Stimulated activated CD4-positive, alpha-beta T cell treated with anti-CD3 and anti-CD28 coated beads, Interleukin-2, amount 100 ng/mL, for 4 hours (primary cell): ENCODE results near the gene C5orf15.

Experiments
- DNase-seq: peaks from one replicate; pipeline ENCODE4 v3.0.0-alpha.2; 2020; ENCODE audit warnings: low read depth

Gene C5orf15

DNA sequence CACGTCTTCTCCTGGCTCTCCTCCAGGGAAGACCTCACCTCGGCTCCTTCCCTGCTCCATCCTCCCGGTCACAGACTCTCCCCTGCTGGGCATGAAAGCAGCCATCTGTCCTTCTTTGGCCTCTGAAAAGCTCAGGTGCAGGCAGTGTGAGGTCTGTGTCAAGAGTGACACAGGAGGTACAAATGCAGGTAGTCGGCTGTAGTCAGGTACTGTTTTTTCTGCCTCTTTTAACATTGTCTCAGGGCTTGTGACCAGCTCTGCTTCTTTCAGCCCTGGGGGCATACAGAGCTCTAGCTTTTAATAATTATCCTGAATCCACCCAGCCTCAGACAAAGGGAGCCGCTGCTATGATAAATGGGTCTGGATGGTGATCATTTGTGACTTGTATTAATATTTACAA, 46.4 kb downstream of the C5orf15 start:
- DNase-seq: no peak

DNA sequence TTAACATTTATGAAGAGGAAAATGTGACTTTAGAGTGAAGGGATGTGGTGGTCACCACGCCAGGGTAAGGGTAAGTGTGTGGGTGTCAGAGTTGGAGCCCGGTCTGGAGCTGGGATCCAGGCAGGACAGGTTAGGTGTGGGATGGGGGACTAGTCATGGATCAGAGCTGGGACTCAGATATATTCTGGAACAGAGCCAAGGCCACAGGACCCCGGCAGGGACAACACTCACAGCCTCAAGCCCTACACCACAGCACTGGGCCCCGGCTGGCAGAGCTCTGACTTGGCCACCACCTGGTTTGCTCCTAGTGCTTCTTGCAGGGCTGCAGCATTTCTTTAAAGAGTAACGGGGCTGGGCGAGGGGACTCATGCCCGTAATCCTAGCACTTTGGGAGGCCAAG, 47.4 kb downstream of the C5orf15 start:
- no peak for DNase-seq

DNA sequence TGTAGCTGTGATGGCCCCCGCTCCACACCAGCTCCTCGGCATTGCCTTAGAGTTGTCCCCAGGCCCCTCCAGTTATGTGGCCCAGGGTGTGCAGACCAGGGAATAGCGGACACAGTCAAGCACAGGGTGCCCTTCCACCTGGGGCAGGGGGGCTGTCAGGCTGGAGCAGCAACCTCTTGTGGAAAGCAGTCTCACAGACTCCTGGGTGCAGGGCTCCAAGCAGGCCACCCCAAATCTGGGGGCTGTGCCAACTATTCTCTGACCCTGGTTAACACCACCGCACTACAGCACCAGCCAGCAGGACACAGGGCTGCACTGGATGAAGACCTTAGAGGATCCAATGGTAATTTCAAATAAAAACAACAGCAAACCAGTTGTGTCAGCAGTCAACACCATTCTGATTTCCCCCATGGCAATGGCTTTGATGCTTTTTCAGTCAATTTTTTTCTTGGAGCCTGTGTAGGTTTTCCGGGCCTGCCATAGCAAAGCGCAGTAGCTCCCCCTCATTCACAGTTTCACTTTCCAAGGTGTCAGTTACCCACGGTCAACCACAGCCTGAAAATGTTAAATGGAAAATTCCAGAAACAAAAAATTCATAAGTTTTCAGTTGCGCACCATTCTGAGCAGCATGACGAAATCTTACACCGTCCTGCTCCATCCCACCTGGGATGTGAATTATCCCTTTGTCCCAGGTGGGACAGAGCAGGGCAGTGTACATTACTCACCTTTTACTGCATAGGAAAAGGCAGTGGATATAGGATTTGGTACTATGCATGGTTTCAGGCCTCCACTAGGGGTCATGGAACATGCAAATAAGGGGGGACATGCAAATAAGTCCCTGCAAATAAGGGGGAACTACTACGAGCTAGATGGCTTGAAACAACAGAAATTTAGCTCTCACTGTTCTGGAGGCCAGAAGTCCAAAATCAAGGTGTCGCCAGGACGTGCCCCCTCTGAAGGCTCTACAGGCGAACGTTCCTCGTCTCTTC, 49.0 kb downstream of the C5orf15 start:
- DNase-seq: no peak

DNA sequence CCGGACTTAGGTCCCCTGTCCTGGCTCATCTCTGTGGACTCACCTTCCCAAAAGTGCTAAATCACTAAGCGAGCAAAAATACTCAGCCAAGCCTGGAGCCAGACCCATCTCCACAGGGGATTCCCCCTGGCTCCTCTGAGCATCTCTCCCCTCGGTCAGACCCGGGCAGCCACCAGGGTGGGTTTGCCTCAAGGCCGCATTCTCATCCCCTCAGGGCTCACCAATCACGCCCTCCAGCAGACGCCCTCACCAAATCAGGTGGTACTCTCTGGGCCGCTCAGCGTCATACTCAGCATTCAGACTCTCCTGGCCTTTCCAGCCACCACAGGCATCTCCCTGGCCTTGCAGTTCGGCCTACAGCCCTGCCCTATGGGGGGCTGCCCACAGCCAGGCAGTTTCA, 49.7 kb downstream of the C5orf15 start:
- DNase-seq: no peak

DNA sequence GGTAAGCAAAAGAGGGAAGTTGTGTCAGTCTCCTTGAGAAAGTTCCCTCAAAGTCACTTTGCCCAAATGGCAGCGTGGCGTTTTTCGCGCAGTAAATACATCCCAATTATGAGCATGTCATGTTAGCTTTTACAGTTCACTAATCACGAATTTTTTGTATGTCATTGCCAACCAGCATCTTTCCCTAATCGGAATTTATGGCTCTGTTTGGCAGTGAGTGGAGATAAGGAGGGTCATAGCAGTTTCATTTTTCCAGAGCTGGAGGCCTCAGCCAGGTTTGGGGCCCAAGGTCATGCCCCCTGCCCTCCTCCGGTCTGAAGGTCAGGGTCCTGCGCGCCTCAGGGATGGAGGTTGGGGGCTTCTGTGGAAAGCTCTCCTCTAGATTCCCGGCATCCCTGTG, 50.1 kb downstream of the C5orf15 start:
- DNase-seq: no peak

DNA sequence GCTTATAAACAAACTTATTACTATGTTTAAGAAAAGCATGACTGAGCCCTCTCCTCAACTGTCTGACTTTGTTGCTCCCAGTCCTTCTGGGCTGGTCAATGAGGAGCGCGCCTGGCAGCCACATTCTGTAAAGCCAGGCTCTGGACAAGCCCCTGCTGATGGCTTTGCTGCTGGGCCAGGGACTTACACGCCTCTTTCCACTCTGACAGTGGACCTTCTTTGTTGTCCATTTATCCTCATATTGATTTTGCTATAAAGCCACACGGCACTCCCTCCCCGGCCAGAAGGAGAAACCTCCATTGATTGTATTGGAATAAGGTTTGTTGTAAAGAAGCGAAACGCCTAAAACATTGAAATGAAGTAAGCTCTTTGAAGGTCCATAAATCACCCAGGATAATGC, 50.6 kb downstream of the C5orf15 start:
- DNase-seq: no peak

DNA sequence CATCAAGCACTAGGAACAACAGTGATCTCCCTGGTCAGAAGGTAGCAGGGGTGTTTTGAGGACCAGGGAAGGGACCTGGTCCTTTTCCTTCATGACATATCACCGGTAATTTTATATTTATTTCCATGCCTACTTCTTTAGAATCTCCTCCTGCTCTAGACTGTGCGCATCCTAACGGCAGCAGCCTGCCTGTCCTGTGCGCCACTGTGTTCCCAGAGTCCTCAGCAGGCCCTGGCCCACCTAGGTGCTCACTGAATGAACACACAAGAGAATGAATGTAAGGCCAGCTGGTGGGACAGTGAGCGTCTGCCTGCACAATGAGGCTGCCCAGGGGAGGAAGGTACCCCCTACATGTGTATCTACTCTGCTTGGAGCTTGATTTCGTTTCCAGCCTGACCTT, 51.5 kb downstream of the C5orf15 start:
- no peak for DNase-seq

DNA sequence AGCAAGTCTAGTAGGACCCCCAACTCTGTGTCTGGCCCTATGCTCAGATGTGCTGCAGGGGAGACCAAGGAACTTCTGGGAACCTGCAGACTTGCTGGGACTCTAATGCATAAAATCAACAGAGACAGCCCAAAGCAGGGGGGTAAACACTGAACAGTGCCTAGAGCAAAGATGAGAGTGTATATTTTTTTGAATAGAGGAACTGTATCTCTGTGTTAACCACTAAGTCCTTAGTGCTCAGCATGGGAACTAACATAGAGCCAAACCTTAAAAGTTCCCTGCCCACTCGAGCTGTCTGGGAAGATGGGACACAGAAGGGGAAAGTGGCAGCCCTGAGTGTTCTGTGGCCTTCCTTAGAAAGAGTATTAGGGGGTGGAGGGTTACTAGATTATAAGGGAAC, 51.9 kb downstream of the C5orf15 start:
- DNase-seq: no peak

DNA sequence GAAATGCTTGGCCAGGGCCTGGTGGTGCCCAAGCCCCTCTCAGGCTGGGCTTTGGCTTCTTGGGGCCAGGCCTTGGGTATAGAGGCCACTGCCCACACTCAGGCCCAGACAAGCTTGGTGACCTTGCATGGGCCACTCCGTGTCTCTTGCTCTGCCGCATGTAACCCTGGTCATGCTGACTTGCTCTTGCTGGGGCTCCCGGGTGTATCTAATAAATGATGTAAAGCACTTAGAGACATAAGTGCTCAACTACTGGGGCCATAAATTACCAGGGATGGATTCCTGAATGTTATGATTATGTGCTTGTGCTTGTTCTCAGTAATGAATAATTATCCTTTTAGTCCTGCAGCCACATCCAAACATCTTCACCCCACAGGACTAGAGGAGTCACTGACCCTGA, 54.0 kb downstream of the C5orf15 start:
- no peak for DNase-seq

DNA sequence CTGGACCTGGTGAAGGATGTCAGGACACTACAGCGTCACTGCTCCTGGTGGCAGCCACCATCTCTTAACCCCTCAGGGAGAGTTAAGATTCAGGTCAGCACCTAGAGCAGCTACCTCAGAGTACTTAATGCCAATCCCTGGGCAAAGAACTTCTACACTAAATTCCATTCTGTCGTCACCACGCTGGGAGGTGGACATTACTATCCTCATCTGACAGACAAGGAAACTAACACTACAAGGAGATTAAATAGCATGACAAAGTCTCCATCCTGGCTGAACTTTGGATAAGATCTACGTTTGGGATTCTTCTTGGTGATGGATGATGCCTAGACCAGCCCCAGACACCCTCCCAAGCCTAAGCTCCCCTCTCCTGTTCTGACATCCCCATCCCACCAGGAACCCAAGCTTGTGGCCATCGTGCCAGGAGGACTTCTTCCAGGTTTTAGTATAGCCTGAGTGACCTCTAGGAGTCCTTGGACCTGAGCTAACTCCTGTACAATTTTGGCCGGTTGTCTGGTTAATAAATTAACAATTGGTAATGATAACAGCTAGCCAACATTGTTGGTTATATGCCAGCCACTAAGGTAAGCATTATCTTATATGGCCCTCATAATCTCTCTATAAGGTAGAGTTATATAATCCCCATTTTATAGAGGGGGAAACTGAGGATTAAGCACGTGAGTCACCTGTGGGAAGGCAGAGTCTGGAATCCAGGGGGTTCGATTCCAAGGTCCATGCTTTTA, 54.8 kb downstream of the C5orf15 start:
- no peak for DNase-seq

DNA sequence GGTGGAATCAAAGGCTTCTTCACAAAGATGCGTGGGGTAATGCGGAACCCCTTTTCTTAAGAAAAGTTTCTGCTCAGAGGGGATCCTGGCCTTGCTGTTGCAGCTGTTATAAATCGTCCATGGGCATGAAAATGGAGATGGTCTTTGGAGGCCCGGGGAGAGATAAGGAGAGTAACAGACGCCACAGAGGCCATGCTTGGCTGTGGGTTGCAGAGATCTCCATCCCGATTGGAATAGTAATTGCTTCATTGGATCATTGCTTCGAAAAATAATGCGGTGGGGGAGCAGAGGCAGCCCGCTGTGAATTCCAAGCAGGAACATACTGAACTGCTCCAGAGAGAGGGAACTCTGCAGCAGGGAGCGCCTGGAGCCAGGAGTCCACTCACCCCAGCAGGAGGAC, 55.5 kb downstream of the C5orf15 start:
- no peak for DNase-seq

DNA sequence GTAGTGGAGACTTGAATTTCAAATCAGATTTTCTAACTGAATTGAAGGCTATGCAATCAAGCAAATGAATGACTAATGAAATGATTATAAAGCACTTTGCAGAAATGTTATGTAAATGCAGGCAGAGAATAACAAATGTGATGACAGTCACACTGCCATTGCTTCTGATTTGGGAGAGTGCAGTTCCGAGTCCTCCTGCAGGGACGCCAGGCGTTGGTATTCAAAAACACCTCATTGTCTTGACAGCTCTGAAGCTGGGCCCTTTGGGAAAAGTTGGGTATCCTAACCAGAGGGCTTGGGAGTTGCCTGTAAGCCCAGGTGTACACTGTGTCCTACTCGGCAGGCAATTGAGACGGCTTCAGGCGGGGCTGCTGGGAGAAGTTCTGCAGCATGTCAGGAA, 57.9 kb downstream of the C5orf15 start:
- DNase-seq: no peak

DNA sequence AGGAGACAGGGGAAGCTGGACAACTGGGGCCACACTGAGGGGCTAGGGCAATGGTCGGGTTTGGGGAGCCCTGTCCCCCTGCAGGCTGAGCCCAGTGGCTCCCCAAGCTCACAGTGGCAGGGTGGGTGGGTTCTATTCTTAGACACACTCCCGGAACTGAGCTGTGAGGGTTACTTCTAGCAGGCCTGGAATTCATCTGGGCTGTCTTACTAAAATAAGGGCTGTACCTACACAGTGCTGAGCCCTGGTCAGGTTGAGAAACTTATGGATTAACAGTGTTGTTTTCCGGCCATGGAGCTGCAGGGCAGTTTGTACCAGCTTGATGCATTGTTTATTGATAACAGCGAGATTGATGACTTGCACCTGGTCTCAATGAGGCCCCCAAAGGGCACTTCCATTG, 58.8 kb downstream of the C5orf15 start:
- no peak for DNase-seq

DNA sequence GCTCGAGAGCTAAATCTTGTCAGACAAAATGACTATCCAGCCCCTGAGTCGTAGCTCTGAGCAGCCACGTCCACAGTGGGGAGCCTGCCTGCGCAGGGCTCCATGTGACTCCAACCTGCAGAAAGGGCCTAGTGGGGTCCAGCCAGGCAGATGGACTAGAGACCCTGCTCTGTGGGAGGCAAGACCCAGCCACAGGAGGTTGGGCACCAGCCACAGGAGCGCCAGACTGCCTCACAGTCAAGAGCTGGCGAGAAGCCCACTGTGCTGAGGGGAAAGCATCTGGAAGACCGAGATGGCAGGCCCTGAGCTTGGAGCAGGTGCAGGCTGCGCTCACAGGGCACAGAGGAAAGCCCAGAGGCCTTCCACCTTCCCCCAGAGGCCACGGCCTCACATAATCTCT, 61.4 kb downstream of the C5orf15 start:
- no peak for DNase-seq

DNA sequence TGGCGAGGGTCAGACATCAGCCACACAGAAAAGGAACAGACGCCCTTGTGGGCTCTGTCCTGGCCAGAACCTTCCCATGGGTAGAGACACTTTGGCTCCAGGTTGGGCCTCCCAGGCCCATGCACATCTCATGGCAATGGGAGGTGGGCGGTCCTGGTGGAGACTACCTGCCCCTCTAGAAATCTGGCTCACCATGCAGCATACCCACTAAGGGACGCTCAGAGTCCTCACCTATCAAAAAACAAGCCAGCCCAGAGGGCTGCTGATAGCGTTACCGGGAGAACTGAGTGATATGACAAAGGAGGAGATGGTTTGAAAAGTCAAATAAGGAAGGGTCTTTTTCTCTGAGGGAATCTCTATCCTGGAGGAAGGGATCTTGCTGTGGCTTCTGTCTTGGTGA, 62.1 kb downstream of the C5orf15 start:
- DNase-seq: no peak
